GM19023 (cell line): ENCODE results near the gene RCC2.

Experiments
- ATAC-seq: cut with Tn5 transposase; IDR thresholded peaks from one replicate; pipeline ENCODE4 v1.9.1; 2021; ENCODE audit warnings: mild to moderate bottlenecking, moderate library complexity; ENCODE audit not compliant: unreplicated experiment

Gene RCC2

DNA sequence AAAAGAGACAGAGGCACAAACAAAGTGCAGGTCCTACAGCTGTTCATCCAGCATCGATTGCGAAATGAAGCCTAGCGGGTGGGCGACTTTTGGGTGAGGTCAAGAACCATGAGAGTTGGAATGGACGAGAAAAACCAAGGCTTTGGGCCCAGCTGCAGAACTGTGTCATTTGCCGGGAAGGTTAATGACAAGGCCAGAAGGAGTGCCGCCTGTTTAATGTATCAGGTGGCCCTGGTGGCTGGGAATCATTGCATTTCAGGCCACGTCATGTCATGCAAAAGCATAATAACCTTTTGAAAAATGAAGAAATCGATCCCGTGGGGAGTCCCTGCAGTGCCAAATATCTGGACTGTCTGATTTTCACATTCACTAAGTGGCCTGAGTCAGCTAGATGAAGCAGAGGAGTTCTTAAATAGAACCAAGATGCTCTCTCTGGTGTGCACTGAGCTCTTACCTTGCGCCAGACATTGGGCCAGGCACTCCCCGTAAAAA lies 8.1 kb upstream of the RCC2 start:
- no peak for ATAC-seq

- ATAC-seq, result no peak
These were observed 3.4 kb upstream of the RCC2 start for GRCh38 chr1:17442841-17443240.

DNA sequence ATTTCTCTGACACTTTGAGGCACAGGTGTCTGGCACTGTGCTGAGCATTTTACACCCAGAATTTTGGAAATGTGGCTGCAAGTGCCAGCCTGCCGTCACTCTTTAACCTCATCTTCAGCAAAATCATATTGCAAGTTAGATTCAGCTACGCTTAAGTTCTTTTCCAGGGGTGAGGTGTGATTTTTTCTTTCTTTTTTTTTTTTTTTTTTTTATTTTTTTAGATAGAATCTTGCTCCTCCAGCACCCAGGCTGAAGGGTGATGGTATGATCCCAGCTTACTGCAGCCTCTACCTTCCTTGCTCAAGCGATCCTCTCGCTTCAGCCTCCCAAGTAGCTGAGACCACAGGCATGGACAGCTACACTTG lies 2.5 kb upstream of the RCC2 start:
- no peak for ATAC-seq

DNA sequence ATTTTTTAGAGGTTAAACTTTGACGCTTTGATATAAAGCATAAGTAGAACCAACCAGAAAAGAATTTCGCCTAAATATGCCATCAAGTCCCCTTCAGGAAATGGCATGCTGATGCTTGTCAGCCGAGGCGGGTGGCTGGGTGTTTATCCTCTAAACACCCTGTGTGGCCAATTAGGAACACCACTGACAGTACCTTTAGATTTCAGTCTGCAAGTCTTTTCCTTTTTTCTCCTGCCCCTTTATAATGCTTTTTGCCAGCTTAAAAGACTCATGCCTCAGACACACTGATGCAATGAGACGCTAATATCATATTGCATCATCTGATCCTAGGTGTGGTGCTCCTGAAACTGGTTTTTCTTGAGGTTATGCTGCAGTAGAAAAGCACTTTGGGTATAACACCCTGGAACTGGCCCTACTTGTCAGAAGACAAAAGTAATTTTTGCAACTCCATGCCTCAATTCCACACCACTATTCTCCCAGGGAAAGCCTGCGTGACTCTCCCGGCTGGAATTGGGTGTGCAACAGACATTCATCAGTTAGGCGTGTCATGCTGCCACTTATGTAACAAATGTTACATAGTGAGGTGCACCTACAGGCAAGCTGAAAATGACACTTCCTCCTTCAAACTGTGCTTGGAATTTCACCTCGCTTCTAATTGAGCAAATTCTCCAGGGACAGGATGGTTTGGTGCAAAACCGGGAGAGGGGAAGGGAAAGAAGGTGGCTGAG lies 2.0 kb upstream of the RCC2 start:
- no peak for ATAC-seq

DNA sequence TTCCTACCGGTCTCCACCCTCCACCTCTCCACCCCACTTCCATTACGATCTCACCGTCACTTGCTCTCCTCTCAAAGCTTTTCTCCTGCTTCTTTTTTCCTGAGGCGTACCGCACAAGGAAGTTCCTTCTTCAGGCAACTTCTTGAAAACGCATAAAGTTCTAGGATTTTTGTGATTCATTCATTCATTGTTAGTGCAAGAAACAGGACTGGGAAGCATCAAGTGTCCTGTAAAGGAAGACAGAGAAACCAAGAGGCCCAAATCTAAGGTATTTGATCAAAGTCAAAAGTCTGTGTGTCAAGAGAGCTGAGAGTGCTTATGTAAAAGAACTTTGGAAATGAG lies 1.3 kb upstream of the RCC2 start:
- ATAC-seq, result no peak

GRCh38 chr1:17440074-17440826 lies 773 bp upstream of the RCC2 start:
- ATAC-seq, result no peak

- ATAC-seq, result no peak
These were observed 893 bp downstream of the RCC2 start for GRCh38 chr1:17438318-17439249.

DNA sequence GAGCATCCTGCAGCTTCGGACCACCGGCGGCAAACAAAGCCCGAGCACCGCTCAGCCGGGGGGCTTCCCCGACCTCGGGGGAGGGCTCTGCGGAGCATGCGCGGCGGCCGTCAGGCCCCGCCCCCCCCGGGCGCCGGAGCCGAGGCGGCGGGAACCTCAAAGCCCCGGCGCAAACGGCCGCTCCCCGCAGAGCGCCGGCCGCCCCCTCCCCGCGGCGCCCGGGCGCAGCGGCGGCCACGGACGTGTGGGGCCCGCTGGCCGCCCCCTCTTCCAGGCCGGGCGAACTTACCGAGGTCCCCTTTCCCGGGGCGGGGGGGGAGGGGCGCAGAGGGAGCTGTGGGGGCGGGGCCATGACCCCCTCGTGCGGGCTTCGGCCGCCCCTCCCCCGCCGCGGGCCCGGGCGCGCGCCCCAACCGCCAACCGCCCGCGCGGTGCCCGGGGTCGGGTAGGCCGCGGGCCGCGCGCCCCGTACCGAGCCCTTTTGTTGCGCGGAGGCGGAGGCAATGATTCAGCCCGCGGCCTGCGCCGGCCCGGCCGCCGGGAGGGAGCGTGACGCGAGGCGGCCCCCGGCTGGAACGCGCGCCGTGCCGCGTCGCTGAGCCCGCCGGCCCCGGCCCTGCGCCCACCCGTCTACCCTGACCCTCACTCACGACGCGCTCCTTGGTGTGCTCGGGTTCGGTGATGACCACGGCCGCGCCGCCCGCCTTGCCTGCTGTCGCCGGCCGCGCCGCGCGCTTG lies 1.7 kb downstream of the RCC2 start:
- no peak for ATAC-seq

- ATAC-seq, result no peak
These were observed 2.3 kb downstream of the RCC2 start for GRCh38 chr1:17437260-17437579.

DNA sequence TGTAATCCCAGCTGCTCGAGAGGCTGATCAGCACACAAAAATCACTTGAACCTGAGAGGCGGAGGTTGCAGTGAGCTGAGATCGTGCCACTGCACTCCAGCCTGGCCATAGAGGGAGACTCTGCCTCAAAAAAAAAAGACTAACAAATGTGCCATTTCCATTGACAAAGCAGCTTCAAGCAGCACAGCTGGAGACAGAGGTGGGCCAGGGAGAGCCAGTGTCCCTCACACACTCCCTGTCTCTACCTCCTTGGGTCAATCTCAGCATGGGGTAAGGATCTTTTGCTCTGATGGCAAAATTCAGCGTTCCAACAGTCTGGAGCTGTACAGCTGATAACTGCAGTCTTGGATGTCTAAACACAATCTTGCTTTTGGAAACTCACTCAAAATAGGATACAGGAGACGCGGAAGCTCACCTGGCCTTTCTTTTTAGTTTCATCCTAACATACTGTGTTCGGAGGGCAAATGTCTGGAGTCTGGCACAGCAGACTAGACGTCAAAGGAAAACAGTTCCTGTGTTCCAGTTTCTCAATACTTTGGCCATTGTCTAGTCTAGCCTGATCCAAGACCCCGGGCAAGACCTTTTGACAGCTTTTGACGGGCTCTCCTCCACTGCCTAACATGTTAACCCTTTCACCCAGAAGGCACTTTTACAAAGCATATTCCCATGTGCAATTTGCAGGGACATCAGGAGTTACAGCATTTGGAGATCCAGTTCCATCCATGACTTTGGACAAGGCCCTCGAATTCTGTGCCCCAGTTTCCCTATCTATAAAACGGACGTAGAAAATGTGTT lies 2.9 kb downstream of the RCC2 start:
- ATAC-seq, result no peak

GRCh38 chr1:17434601-17435000 lies 4.9 kb downstream of the RCC2 start:
- ATAC-seq, result no peak

GRCh38 chr1:17434016-17434415 lies 5.5 kb downstream of the RCC2 start:
- no peak for ATAC-seq

- no peak for ATAC-seq
These were observed 6.2 kb downstream of the RCC2 start for GRCh38 chr1:17433261-17433660.

DNA sequence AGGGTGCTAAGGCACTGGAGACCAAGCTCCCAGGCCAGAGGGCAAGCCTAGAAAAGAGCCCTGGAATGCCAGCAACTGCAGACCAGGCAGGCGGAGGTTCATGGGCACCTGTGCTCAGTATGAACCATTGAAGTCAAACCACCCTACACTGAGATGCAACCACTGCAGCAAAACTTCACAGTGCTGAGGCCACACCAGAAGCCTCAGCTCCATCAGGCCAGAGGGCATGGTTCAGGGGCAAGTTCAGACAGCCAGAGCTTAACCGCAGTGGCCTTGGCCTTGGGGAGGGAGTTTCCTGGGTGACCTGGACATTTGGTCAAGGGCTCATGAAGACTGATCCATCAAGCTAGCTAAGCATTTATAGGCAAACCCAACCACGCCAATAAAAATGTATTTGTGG lies 7.1 kb downstream of the RCC2 start:
- no peak for ATAC-seq

GRCh38 chr1:17429183-17429582 lies 10.3 kb downstream of the RCC2 start:
- ATAC-seq, result no peak

GRCh38 chr1:17427696-17428660 lies 11.5 kb downstream of the RCC2 start:
- ATAC-seq, result no peak

DNA sequence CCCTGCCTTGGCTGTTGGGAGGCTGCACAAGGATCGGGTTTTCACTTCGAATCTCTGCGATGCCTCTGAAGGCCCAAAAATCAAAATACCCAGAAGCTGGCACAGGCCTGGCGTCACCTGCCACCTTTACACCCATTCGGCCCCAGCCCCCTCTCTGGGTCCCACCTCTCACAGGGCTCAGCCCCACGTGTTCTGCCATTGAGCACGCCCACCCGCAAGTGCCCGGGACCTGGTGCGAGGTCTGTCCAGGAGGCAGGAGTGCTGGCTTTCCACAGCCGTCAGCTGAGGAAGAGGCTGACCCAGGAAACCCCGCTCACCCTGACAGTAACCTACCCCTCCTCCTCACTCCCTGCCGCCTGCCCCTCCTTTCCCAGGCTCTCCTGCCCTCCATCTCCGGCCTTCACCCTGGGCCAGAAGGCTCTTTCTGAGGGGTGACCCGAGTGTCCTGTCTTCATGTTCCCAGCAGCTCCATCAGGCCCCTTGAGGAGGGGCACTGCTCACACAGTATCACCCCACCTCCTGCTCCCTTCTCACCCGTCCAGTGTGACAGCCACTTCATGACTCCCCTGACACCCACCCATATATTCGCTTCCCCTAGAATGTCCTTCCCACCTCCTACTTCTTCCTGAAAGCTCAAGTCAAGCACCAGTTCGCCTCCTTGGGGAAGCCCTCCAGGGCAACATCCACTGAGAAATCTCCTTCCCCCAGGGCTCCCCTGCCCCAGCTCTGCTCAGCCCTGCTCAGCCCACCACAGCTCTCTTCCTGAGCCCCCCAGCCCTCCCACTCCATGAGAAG lies 13.5 kb downstream of the RCC2 start:
- ATAC-seq, result no peak

DNA sequence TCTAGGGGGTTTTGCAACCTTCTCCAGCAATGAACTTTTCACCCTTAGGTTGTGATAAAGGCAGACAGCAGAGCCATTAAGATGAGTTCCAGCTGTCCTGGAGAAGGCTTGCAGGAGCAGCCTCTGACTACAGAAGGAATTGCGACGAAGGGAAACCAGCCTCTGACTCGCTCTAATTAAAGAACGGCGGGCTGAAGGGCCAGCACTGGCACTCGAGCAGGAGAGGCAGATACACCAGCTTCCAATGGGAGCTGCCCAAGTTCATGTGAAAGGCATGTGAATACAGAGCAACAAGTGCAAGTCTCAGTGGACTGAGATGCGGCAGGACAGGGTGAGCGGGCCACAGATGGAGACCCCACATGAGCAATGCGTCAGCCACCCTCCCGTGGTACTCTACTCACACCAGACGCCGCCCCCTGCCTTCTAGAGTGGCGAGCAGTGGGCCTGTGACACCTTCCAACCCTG lies 15.7 kb downstream of the RCC2 start:
- no peak for ATAC-seq
